ENCODE measurements around the gene GALNT4.

Gene GALNT4

GRCh38 chr12:89493670-89494302, 30.8 kb downstream of the GALNT4 start:
- no peak for DNase-seq (ENCODE audit: low read depth in 2 of 2)

- no peak for DNase-seq (ENCODE audit: low read depth in 2 of 2)
These were observed 31.7 kb downstream of the GALNT4 start for GRCh38 chr12:89492883-89493282.

GRCh38 chr12:89490922-89491321, 33.7 kb downstream of the GALNT4 start:
- DNase-seq (ENCODE audit: low read depth in 2 of 2): no peak

- no peak for DNase-seq (ENCODE audit: low read depth in 2 of 2)
These were observed 38.3 kb downstream of the GALNT4 start for GRCh38 chr12:89486264-89486663.

DNA sequence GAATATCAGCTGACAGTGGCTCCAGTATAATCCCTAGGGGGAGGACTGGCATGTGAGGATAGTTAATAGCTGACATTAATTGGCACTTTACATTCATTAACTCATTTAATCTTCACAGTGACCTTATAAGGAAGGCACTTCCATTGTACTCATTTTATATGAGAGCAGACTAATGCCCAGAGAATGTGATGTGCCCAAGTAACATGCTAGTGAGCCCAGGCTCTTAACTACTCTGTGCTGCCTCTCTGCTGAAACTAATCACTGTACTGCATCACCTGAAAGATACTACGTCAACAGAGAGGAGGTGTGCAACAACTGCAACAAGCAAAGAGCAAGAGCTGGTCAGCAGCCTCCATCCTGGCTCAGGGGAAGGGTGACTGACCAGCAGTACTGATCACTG, 40.1 kb downstream of the GALNT4 start:
- no peak for DNase-seq (ENCODE audit: low read depth in 2 of 2)

DNA sequence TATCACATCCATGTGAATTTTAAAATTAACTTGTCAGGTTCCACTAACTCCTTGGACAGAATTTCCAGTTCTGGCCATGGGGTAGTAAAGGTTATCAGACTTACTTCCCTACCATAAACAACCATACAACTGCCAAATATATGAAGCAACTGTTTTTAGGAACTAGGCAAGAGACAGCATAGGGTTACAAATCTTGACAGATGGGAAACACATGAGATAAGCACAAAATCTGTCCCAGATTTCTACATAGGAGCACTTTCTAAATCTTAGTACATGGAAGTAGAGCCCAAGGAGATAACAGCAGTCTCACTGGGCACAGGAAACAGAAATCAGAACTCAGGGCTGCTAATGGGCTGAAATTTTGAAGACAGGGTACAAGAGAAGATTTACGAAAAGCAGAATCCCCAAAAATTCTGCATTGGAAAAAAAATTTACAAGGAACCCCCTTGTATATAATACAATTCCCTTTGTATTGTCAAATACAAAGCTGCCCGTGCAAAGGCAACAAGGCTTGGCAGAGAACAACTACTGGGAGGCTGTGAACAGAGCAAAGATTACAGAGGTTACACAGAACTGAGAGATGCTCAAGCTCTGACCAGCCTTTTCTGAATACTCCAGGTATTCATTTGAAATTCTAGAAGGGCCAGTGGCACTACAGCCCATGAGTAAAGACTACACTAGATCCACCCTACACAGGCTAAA, 43.2 kb downstream of the GALNT4 start:
- no peak for DNase-seq (ENCODE audit: low read depth in 2 of 2)

GRCh38 chr12:89479982-89480381, 44.6 kb downstream of the GALNT4 start:
- DNase-seq (ENCODE audit: low read depth in 2 of 2): no peak

GRCh38 chr12:89477633-89478279, 46.8 kb downstream of the GALNT4 start:
- DNase-seq (ENCODE audit: low read depth in 2 of 2): no peak

DNA sequence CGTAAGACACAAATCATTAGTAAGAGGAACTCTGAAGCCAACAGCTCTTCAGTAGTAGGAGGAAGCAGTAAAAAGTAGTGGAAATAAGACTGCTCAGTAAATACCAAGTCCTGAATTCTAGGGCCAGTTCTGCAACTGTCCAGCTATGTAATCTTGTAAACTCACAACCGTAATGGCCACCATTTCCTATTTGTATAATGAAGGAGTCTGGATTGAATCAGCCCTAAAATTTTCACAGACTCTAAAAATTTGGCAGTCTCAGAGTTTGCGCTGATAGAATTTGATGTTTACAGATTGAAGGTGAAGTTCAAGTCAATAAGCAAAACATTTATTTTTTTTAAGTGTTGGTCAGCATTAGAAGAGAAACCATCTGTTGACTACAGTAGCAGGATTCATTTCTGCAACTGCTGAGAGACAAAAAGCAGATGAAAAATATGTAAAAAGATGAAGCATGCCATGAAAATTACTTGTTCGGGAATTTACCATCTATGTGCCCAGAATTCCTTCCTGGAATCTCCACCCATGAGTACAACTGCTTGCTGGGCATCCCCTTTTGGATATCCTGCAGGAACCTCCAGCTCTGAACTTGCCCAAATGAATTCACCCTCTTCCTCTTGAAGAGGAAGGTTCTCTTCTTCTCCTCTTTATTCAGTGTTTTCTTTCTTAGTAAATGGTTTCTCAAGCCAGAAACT, 47.5 kb downstream of the GALNT4 start:
- no peak for DNase-seq (ENCODE audit: low read depth in 2 of 2)

DNA sequence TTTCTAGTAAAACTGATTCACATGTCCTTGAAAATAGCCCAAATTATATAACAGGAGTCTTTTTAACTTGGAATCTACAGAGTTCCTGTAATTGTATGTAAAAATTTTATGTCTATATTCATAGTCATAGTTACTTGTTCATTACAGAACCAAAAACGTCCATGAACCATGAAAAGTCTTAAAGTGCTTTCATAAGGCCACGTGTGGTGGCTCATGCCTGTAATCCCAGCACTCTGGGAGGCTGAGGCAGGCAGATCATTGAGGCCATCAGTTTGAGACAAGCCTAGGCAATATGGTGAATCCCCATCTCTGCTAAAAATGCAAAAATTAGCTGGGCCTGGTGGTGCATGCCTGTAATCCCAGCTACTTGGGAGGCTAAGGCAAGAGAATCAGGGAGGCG, 48.4 kb downstream of the GALNT4 start:
- DNase-seq (ENCODE audit: low read depth in 2 of 2): no peak

- DNase-seq (ENCODE audit: low read depth in 2 of 2): no peak
These were observed 49.2 kb downstream of the GALNT4 start for GRCh38 chr12:89475203-89475990.

DNA sequence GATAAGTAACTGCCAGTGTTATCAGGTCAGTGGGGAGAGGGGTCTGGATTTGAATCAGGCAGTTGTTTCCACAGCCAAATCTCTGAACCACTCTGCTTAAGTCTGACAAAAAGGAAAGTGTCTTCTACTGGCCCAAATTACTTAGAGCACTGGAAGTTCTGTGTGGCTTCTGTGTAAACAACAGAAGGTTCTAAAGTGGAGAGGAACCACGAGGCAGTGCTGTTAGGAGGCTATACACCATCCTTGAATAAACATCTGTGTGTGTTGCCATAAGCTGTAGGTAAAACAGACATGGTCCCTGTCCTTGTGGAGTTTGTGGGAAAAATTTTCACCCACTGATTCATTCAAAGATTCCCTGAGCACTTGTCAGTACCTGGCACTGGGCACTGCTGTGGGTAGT, 50.0 kb downstream of the GALNT4 start:
- no peak for DNase-seq (ENCODE audit: low read depth in 2 of 2)

All from activated CD4-positive, alpha-beta T cell treated with anti-CD3 and anti-CD28 coated beads for 24 hours (primary cell).